NOMO-1 treated with DMSO at 0.1 percent for 48 hours (cell line): Measurements from ENCODE around the gene IGSF1.
"Not testable (repeated sequence)": the region's sequence is repeated elsewhere in the genome, so short reads cannot be mapped to it uniquely, and the experiment has no call there.

Experiments used
- DNase-seq: peaks from one replicate; lab custom pipeline; 2025; ENCODE audit not compliant: unreplicated experiment; lab: John Stamatoyannopoulos, UW

IGSF1 gene

GRCh38 chrX:131273011-131273410, 16.1 kb downstream of the IGSF1 start:
- no peak for DNase-seq

GRCh38 chrX:131271826-131272225, 17.3 kb downstream of the IGSF1 start:
- no peak for DNase-seq

GRCh38 chrX:131271274-131271673, 17.8 kb downstream of the IGSF1 start:
- no peak for DNase-seq

DNA sequence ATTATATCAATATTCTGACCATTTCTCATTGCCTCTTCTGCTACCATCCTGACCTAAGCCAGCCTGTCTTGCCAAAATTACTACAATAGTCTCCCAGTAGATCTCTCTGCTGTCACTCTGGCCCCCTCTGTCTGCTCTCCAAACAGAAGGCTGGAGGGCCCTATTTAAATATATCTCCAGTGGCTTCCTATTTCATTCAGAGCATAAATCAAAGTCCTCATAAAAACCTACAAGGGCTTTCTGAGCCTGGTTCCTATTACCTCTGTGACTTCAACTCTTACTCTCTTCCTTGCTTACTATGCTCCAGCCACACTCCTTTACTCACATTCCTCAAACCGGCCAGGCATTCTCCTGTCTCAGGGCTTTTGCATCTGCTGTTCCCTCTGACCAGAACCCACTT, 19.0 kb downstream of the IGSF1 start:
- no peak for DNase-seq

- no peak for DNase-seq
Measured at GRCh38 chrX:131264665-131265064, 24.4 kb downstream of the IGSF1 start.

- no peak for DNase-seq
Measured at GRCh38 chrX:131264053-131264452, 25.1 kb downstream of the IGSF1 start.

DNA sequence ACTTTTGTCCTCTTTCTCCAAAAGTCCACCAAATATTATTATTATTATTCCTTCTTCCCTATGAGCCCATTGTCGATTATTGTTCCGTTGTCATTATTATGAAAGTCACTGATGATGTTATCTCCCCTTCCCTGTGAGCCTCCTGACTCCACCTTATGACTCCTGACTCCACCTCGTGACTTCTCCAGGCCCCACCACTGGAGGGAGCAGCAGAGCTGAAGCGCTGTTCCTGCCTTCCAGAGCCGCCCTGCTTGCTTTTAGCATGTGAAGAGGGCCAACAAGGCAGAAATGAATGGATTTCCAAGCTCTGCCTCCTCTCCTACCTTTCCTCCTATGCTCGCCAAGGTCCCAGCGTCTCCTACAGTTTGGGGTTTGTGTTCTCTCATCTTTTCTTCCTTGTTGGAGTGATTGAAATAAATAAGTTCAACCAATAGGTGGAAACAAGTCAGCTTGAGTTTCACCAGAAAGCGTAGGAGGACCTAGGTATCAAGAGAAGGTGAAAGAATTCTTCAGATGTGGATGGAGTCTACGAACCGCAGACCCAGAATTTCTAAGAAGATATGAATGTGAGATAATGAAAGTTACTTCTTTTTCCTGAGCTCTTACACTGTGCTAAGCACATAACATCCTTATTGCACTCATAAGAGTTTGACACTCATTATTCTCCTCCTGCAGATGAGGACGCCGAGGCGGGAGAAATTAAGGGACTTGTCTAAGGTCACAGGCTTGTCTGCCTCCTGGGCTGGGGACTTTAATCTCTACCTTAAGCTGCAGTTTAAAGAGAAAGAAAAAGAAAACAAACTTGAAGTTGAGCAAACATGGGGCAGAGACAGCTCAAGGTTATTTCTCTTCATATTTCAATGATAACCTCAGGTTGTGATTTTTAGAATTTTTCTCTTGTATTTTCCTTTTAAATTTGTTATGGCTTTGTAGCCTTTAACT, 26.1 kb downstream of the IGSF1 start:
- DNase-seq = no peak

DNA sequence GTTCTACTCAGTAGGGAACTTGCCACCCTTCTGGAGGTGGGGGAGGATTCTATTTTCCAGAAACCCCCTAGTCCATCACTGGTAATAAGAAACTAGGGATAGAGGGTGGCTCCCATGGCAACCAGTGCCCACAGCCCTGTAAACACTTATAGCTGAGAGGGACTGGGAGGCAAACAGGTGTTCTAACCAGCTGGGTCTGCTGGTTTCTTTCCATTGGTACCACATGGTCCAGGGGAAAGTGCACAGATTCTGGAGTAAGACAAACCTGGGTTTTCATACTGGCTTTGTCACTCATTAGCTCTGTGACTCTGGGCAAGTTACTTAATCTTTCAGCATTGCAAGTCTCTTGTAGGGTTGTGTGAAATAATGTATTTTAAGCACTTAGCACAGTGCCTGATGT, 26.9 kb downstream of the IGSF1 start:
- DNase-seq = no peak

DNA sequence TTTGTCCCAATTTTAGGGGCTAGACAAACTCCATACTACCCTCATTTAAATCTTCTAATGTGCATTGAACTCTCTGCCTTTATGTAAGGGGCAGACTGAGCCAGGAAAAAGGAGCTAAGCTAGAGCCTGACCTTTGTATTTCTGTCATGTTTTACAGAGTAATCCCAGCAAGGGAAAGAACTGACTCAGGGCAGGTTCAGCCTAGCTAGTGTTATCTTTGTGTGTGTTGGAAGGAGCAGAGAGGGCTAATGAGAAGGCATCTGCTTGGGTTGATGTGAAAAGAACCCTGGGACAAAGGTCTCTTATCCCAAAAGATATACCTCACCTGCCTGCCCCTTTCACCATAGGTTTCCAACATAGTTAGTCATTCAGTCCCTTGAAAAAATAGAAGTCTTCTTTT, 31.7 kb downstream of the IGSF1 start:
- DNase-seq = no peak

DNA sequence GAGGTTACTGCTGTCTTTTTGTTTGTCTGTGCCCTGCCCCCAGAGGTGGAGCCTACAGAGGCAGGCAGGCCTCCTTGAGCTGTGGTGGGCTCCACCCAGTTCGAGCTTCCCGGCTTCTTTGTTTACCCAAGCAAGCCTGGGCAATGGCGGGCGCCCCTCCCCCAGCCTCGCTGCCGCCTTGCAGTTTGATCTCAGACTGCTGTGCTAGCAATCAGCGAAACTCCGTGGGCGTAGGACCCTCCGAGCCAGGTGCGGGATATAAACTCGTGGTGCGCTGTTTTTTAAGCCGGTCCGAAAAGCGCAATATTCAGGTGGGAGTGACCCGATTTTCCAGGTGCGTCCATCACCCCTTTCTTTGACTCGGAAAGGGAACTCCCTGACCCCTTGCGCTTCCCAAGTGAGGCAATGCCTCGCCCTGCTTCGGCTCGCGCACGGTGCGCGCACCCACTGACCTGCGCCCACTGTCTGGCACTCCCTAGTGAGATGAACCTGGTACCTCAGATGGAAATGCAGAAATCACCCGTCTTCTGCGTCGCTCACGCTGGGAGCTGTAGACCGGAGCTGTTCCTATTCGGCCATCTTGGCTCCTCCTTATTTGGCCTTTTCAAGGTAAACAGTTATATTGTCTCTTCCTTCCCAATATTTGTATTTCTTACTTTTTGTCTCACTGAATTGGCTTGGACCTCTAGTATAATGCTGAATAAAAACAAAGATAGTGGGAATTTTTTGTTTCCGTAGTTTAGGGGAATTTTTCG, 37.9 kb downstream of the IGSF1 start:
- DNase-seq = not testable (repeated sequence)

GRCh38 chrX:131239057-131239456, 50.0 kb downstream of the IGSF1 start:
- no peak for DNase-seq

- no peak for DNase-seq
Measured at GRCh38 chrX:131237363-131237762, 51.7 kb downstream of the IGSF1 start.

- no peak for DNase-seq
Measured at GRCh38 chrX:131235768-131236545, 53.1 kb downstream of the IGSF1 start.

GRCh38 chrX:131227608-131228007, 61.5 kb downstream of the IGSF1 start:
- no peak for DNase-seq

GRCh38 chrX:131226591-131226990, 62.5 kb downstream of the IGSF1 start:
- no peak for DNase-seq

- peak; percentile 1 for DNase-seq
Measured at GRCh38 chrX:131225078-131225477, 64.0 kb downstream of the IGSF1 start.
